Fibroblast of skin of right biceps (primary cell): ENCODE results near the gene SACM1L.

Experiments used
- DNase-seq: peaks from one replicate; pipeline ENCODE4 v3.0.0-alpha.2; 2013

The SACM1L gene

GRCh38 chr3:45773714-45774449 is 84.7 kb downstream of the SACM1L start:
- DNase-seq = no peak

- DNase-seq = no peak
These were observed 85.7 kb downstream of the SACM1L start for GRCh38 chr3:45774581-45775521.

- no peak for DNase-seq
These were observed 86.5 kb downstream of the SACM1L start for GRCh38 chr3:45775571-45776300.

GRCh38 chr3:45776301-45776595 is 87.1 kb downstream of the SACM1L start:
- DNase-seq = no peak

- no peak for DNase-seq
These were observed 87.4 kb downstream of the SACM1L start for GRCh38 chr3:45776611-45777010.

- DNase-seq = no peak
These were observed 88.0 kb downstream of the SACM1L start for GRCh38 chr3:45777111-45777745.

- no peak for DNase-seq
These were observed 88.7 kb downstream of the SACM1L start for GRCh38 chr3:45777746-45778386.

GRCh38 chr3:45778761-45779201 is 89.6 kb downstream of the SACM1L start:
- DNase-seq = no peak

GRCh38 chr3:45779746-45780735 is 90.8 kb downstream of the SACM1L start:
- no peak for DNase-seq

GRCh38 chr3:45781271-45781670 is 92.1 kb downstream of the SACM1L start:
- DNase-seq = no peak

- no peak for DNase-seq
These were observed 92.6 kb downstream of the SACM1L start for GRCh38 chr3:45781841-45782240.

- no peak for DNase-seq
These were observed 93.2 kb downstream of the SACM1L start for GRCh38 chr3:45782381-45782780.

GRCh38 chr3:45783667-45784066 is 94.5 kb downstream of the SACM1L start:
- no peak for DNase-seq

- DNase-seq = no peak
These were observed 96.5 kb downstream of the SACM1L start for GRCh38 chr3:45785605-45786150.

GRCh38 chr3:45786801-45787495 is 97.8 kb downstream of the SACM1L start:
- no peak for DNase-seq

- DNase-seq = no peak
These were observed 98.4 kb downstream of the SACM1L start for GRCh38 chr3:45787551-45787950.

- DNase-seq = no peak
These were observed 100.1 kb downstream of the SACM1L start for GRCh38 chr3:45789235-45789812.

- no peak for DNase-seq
These were observed 101.4 kb downstream of the SACM1L start for GRCh38 chr3:45790596-45790995.

- DNase-seq = no peak
These were observed 102.8 kb downstream of the SACM1L start for GRCh38 chr3:45792036-45792435.
